Breast epithelium (tissue), 4 donors: ENCODE data around the gene NRAS. TPM values are rescaled to one million over a fixed set of nuclear protein-coding genes. Genes with fewer than 3 reads are reported as not detected.

Experiments
- DNase-seq, 2 donors: peaks; one replicate each; pipeline ENCODE4 v3.0.0-alpha.2; 2019; ENCODE audit warnings: low spot score in 2 of 2
- H3K27ac ChIP-seq, 2 donors: fragments of 200-600 bp; sonication (generic) in 1 of 2; one replicate each; pipeline ENCODE4 v1.5.1; 2016 to 2019; ENCODE audit warnings: mild to moderate bottlenecking in 1 of 2
- H3K27me3 ChIP-seq, 2 donors: fragments of 200-600 bp; sonication (generic) in 1 of 2; one replicate each; pipeline versions ENCODE4 v1.5.1 to v1.6.0; 2017 to 2019; ENCODE audit warnings: control low read depth in 1 of 2, mild to moderate bottlenecking in 1 of 2
- H3K36me3 ChIP-seq: fragments of 200-600 bp; one replicate; pipeline ENCODE4 v1.5.1; 2019
- H3K4me1 ChIP-seq, 2 donors: fragments of 200-600 bp; sonication (generic); one replicate each; pipeline ENCODE4 v1.5.1; 2016 to 2019; ENCODE audit warnings: control low read depth in 1 of 2
- H3K4me3 ChIP-seq, 3 donors: fragments of 200-600 bp; sonication (generic); 1 replicate in 2 of 3; 2 replicates in 1 of 3; pipeline ENCODE4 v1.5.1; 2016 to 2019; ENCODE audit warnings: mild to moderate bottlenecking in 3 of 3, moderate library complexity in 2 of 3
- H3K9me3 ChIP-seq, 2 donors: fragments of 200-600 bp; sonication (generic) in 1 of 2; one replicate each; pipeline ENCODE4 v1.5.1; 2016 to 2019; ENCODE audit warnings: control low read depth in 1 of 2
- POLR2A ChIP-seq: fragments of 450-650 bp; IDR thresholded peaks from one replicate; pipeline ENCODE4 v1.6.1; 2016; ENCODE audit warnings: antibody characterized with exemption, mild to moderate bottlenecking, moderate library complexity
- POLR2AphosphoS5 ChIP-seq, 3 donors: sonication (generic); formaldehyde crosslinking; IDR thresholded peaks; one replicate each; pipeline ENCODE4 v1.6.1; 2017; ENCODE audit warnings: antibody characterized with exemption in 3 of 3
- intact Hi-C: fragments of 100-400 bp; cut with DNase I; formaldehyde crosslinking; loops from one replicate; pipeline ENCODE4 v1.15.1; 2023; ENCODE audit warnings: low total_unique reads
- total RNA-seq, 3 donors: library from RNA; depleted of rRNA; stranded (reverse); fragments of >200 nt; gene quantifications; one replicate each; pipeline ENCODE4 v1.1.0, GENCODE V29; 2016
- TF ChIP-seq, protein P1 (sequence below), 3 donors: fragments of 450-650 bp; IDR thresholded peaks; one replicate each; pipeline ENCODE4 v1.5.1; 2016 to 2017; ENCODE audit warnings: antibody characterized with exemption in 3 of 3, mild to moderate bottlenecking in 3 of 3, moderate library complexity in 3 of 3

The NRAS gene
- total RNA-seq: 10 to 100 TPM; 23.4 to 27.4 (median 25.6) TPM

DNA sequence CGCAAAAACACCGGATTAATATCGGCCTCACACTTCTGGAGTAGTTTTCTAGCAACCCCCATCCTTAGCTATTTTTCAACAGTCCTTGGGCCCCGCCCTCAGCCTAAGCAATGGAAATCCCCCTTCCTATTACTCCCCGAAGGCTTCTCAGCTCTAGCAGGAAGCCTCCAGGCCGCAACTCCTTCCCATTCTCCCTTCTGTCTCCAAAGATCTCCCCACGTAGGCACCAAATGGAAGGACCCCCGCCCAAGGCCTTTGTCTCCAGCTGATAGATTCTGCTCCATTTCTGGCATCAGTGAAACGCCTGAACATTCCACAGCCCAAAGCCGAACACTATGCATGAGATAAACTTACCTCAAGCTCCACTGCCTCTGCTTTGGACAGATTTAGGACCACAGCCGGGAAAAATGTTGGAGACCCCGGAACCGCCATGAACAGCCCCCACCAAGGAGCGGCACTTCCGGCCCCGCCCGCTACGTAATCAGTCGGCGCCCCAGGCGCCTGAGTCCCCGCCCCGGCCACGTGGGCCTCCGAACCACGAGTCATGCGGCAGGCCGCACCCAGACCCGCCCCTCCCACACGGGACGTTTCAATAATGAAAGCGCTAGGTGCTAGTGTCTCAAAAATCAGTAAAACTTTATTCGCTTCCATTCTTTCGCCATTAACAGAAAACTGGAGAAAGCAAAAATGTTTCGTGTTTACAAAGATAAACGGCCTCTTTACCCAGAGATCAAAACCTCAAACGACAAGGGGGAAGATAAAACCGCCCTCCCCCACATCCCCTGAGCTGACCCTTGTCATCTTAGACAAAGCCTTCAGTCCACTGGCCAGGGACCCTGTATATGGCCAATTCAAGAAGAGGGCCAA is at the start of gene NRAS:
NRAS (minus strand) TSS at position 468 of the 867 bp plus-strand sequence. CDS start 611 bp downstream, outside the sequence.
- DNase-seq: peak; percentile 86 to 91
- H3K9me3 ChIP-seq: no peaks in the 10 kb centered on the region
- H3K36me3 ChIP-seq: no peaks in the 10 kb centered on the region
- H3K4me3 ChIP-seq: peak within 1 kb of the TSS; percentile 68 to 89 (median 86)
- H3K27me3 ChIP-seq: no peaks in the 10 kb centered on the region
- H3K27ac ChIP-seq: peak within 1 kb of the TSS; percentile 88 to 89
- intact Hi-C loops: no loop called here
- TF ChIP-seq, protein P1, sequence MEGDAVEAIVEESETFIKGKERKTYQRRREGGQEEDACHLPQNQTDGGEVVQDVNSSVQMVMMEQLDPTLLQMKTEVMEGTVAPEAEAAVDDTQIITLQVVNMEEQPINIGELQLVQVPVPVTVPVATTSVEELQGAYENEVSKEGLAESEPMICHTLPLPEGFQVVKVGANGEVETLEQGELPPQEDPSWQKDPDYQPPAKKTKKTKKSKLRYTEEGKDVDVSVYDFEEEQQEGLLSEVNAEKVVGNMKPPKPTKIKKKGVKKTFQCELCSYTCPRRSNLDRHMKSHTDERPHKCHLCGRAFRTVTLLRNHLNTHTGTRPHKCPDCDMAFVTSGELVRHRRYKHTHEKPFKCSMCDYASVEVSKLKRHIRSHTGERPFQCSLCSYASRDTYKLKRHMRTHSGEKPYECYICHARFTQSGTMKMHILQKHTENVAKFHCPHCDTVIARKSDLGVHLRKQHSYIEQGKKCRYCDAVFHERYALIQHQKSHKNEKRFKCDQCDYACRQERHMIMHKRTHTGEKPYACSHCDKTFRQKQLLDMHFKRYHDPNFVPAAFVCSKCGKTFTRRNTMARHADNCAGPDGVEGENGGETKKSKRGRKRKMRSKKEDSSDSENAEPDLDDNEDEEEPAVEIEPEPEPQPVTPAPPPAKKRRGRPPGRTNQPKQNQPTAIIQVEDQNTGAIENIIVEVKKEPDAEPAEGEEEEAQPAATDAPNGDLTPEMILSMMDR (IDR thresholded peaks at IDR 0.05): no peak
- peak; percentile 23 for TF ChIP-seq POLR2A
- TF ChIP-seq POLR2AphosphoS5 (IDR thresholded peaks at IDR 0.05): peak; percentile 84 to 92 (median 85)
- no peaks in the 10 kb centered on the region for H3K4me1 ChIP-seq

DNA sequence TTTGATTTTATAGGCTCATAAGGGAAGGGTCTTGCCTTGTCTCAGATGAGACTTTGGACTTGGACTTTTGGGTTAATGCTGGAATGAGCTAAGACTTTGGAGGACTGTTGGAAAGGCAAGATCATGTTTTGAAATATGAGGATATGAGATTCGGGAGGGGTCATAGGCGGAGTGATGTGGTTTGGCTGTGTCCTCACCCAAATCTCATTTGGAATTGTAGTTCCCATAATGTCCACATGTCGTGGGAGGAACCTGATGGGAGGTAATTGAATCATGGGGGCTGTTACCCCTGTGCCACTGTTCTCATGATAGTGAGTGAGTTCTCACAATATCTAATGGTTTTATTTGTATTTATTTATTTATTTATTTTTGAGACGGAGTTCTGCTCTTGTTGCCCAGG is 48.1 kb upstream of the NRAS start:
- no peaks in the 10 kb centered on the region for H3K9me3 ChIP-seq
- intact Hi-C loops: no loop called here
- H3K4me3 ChIP-seq: no peak overlapping the region
- H3K27ac ChIP-seq: no peak overlapping the region
- H3K27me3 ChIP-seq: no peaks in the 10 kb centered on the region
- DNase-seq: no peak
- no peaks in the 10 kb centered on the region for H3K4me1 ChIP-seq
- TF ChIP-seq, protein P1 (IDR thresholded peaks at IDR 0.05): no peak
- no peak for TF ChIP-seq POLR2A
- no peak for TF ChIP-seq POLR2AphosphoS5 (IDR thresholded peaks at IDR 0.05)
- H3K36me3 ChIP-seq: no peaks in the 10 kb centered on the region

DNA sequence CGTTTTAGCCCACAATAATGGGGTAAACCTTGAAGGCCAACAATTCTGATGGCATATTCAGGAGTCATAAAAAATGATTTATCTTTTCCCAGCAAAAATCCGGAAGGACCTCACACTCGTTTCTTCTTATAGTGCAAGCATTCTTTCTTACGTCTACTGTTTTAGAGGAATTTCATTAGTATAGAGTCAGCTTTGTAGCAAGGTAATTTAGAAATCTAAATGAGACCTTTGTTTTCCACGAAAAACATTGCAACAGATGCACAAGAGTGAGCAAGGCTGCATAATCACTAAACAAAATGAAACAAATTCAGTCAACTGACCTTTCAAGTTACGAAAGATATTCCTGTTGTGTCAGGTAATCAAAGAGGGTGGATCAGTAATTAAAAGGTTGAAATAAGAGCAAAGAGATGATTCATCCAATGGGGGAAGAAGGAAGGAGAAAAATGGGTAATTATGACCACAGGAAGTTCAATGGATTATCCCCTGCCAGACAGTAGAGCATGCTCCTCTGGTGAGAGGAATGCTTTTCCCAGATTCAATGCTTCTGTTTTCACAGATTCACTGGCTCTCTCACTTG is 41.8 kb upstream of the NRAS start:
- no peaks in the 10 kb centered on the region for H3K27me3 ChIP-seq
- peaks cover 0 to 11% of the 10 kb centered on the region in 2 donors for H3K4me1 ChIP-seq
- no peak for DNase-seq
- TF ChIP-seq POLR2A (no peak), POLR2AphosphoS5 (IDR thresholded peaks at IDR 0.05) (no peak)
- TF ChIP-seq, protein P1 (IDR thresholded peaks at IDR 0.05): no peak
- intact Hi-C loops: no loop called here
- H3K9me3 ChIP-seq: no peaks in the 10 kb centered on the region
- peak overlapping the region; percentile 100 for H3K27ac ChIP-seq
- peak overlapping the region; percentile 91 to 97 (median 96) for H3K4me3 ChIP-seq
- H3K36me3 ChIP-seq: no peaks in the 10 kb centered on the region

DNA sequence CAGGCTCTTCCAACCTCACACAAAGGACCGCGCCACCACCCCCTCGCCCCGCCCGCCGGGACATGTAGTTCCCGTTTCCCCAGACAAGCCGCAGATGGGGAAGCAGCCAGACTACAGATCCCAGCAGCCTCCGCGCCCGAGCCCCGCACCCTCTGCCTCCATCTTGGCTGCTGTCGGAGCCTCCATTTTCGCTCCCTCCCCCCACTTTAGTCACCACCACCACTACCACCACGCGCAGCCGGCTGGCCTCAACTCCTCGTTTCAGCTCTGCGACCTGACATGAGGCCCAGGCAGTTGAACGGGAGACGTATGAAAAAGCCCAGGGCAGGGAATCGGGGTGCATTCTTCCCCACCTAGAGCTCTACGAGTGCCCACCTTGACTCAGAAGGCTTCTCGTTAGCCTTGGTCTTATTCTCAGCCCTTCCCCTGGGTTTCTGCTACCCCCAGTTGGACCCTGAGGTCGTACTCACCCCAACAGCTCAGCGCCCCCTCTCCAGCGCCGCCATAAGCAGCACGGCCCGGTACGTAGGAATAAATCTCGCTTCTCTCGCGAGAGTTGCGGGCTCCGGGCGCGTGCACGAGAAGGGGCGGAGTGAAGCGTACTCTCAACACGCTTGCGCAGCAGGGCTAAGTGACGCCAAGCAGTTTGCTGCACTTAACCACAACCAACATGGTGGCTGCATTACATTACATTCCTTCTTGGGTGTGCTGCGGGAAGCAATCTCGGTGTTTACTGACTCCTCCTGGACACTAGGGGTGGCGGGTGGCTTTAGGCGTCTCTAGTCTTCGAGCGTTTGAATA is 41.1 kb upstream of the NRAS start, which contains the start of gene CSDE1:
CSDE1 (minus strand) TSS at position 530 of the 801 bp plus-strand sequence. CDS start 18,094 bp downstream, outside the sequence.
- peaks cover 0 to 11% of the 10 kb centered on the region in 2 donors for H3K4me1 ChIP-seq
- peak; percentile 95 to 97 for DNase-seq
- intact Hi-C loops: no loop called here
- peak within 1 kb of the TSS; percentile 91 to 97 (median 96) for H3K4me3 ChIP-seq
- no peaks in the 10 kb centered on the region for H3K36me3 ChIP-seq
- no peaks in the 10 kb centered on the region for H3K27me3 ChIP-seq
- no peaks in the 10 kb centered on the region for H3K9me3 ChIP-seq
- peak within 1 kb of the TSS; percentile 100 for H3K27ac ChIP-seq
- TF ChIP-seq POLR2AphosphoS5 (IDR thresholded peaks at IDR 0.05): peak; percentile 86 to 99 (median 97)
- TF ChIP-seq, protein P1 (IDR thresholded peaks at IDR 0.05): peak in 2 of 3 donors; percentile 20 to 53
- peak; percentile 92 for TF ChIP-seq POLR2A
